Measurements from ENCODE around the gene TFCP2. TPM values are rescaled to one million over a fixed set of nuclear protein-coding genes. Genes with fewer than 3 reads are reported as not detected.
A peak's percentile ranks its signal among the peaks of the same experiment; 100 is the strongest.

The TFCP2 gene
- total and polyA plus RNA-seq, 2 experiments from 2014 or later = 9.0 to 12.4 TPM

- H3K9ac ChIP-seq = peak overlapping the region; percentile 95
- peak; percentile 58 for DNase-seq
- 5% methylated on average over 16 of the region's 16 CpGs for WGBS, 2 experiments (ENCODE audit: low coverage in 1 of 2, low lambda C conversion rate in 2 of 2, missing lambda C conversion rate in 2 of 2)
- H3F3A ChIP-seq (ENCODE audit: insufficient read depth) = peaks cover 13% of the 10 kb centered on the region; the same call in 1 of the 2 replicates
- H3K36me3 ChIP-seq (ENCODE audit: low read depth) = no peaks in the 10 kb centered on the region
- no peaks in the 10 kb centered on the region for H3K9me3 ChIP-seq (ENCODE audit: low read depth)
- peak overlapping the region; percentile 90 for H3K4me3 ChIP-seq
- H4K20me1 ChIP-seq (ENCODE audit: insufficient read depth) = no peaks in the 10 kb centered on the region
- no peaks in the 10 kb centered on the region for H3K27me3 ChIP-seq (replicated peaks; ENCODE audit: insufficient read depth)
- peak overlapping the region; percentile 98 for H2AFZ ChIP-seq
- peaks cover 55% of the 10 kb centered on the region for H3K79me2 ChIP-seq (ENCODE audit: insufficient read depth)
- no peaks in the 10 kb centered on the region for H3K9me2 ChIP-seq (ENCODE audit: insufficient read depth)
- H3K4me2 ChIP-seq (ENCODE audit: unreplicated experiment) = peak overlapping the region; percentile 85
- peak overlapping the region; percentile 99 for H3K27ac ChIP-seq
- H3K4me1 ChIP-seq (ENCODE audit: insufficient read depth) = peaks cover 14% of the 10 kb centered on the region
- in situ Hi-C loops (cut with MboI) = no loop called here
- no peak for TF ChIP-seq EZH2 (IDR thresholded peaks at IDR 0.05; ENCODE audit: insufficient read depth, poor library complexity, severe bottlenecking)
- TF ChIP-seq EZH2phosphoT487 (IDR thresholded peaks at IDR 0.05; ENCODE audit: insufficient read depth, low read depth) = no peak
Observed at GRCh38 chr12:51171884-51172514, 936 bp downstream of the TFCP2 start.

DNA sequence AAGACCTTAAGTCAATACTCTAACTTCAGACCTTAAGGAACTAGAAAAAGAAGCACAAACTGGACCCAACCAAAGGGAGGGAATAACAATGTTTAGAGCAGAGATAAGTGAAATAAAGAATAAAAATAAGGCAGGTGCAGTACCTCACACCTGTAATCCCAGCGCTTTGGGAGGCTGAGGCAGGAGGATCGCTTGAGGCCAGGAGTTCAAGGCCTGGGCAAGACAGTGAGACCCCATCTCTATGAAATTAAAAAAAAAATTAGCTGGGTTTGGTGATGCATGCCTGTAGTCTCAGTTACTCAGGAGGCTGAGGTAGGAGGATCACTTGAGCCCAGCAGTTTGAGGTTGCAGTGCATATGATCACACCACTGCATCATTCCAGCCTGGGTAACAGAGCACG lies 9.1 kb downstream of the TFCP2 start:
- in situ Hi-C loops (cut with MboI) = no loop called here
- no peaks in the 10 kb centered on the region for H3K4me1 ChIP-seq (ENCODE audit: insufficient read depth)
- no peak for TF ChIP-seq EZH2 (IDR thresholded peaks at IDR 0.05; ENCODE audit: insufficient read depth, poor library complexity, severe bottlenecking)
- TF ChIP-seq EZH2phosphoT487 (IDR thresholded peaks at IDR 0.05; ENCODE audit: insufficient read depth, low read depth) = no peak
- H3K4me2 ChIP-seq (ENCODE audit: unreplicated experiment) = no peak overlapping the region
- no peak overlapping the region for H3K4me3 ChIP-seq
- H3K9ac ChIP-seq = no peak overlapping the region
- peaks cover 99% of the 10 kb centered on the region for H3K79me2 ChIP-seq (ENCODE audit: insufficient read depth)
- WGBS, 2 experiments (ENCODE audit: low coverage in 1 of 2, low lambda C conversion rate in 2 of 2, missing lambda C conversion rate in 2 of 2) = 81% methylated on average over 3 of the region's 3 CpGs
- no peak for DNase-seq
- no peaks in the 10 kb centered on the region for H3K36me3 ChIP-seq (ENCODE audit: low read depth)
- no peaks in the 10 kb centered on the region for H3F3A ChIP-seq (ENCODE audit: insufficient read depth)
- no peak overlapping the region for H2AFZ ChIP-seq
- H3K27me3 ChIP-seq (replicated peaks; ENCODE audit: insufficient read depth) = no peaks in the 10 kb centered on the region
- no peaks in the 10 kb centered on the region for H3K9me2 ChIP-seq (ENCODE audit: insufficient read depth)
- no peak overlapping the region for H3K27ac ChIP-seq
- H3K9me3 ChIP-seq (ENCODE audit: low read depth) = no peaks in the 10 kb centered on the region
- H4K20me1 ChIP-seq (ENCODE audit: insufficient read depth) = no peaks in the 10 kb centered on the region

- no peak overlapping the region for H2AFZ ChIP-seq
- H3K4me3 ChIP-seq = no peak overlapping the region
- no peaks in the 10 kb centered on the region for H3K4me1 ChIP-seq (ENCODE audit: insufficient read depth)
- no peak for DNase-seq
- in situ Hi-C loops (cut with MboI) = no loop called here
- H3K27me3 ChIP-seq (replicated peaks; ENCODE audit: insufficient read depth) = no peaks in the 10 kb centered on the region
- H3K4me2 ChIP-seq (ENCODE audit: unreplicated experiment) = no peak overlapping the region
- H3F3A ChIP-seq (ENCODE audit: insufficient read depth) = no peaks in the 10 kb centered on the region
- no peaks in the 10 kb centered on the region for H4K20me1 ChIP-seq (ENCODE audit: insufficient read depth)
- WGBS, 2 experiments (ENCODE audit: low coverage in 1 of 2, low lambda C conversion rate in 2 of 2, missing lambda C conversion rate in 2 of 2) = 98% methylated on average over 6 of the region's 6 CpGs
- peaks cover 98% of the 10 kb centered on the region for H3K79me2 ChIP-seq (ENCODE audit: insufficient read depth)
- H3K27ac ChIP-seq = no peak overlapping the region
- no peaks in the 10 kb centered on the region for H3K36me3 ChIP-seq (ENCODE audit: low read depth)
- H3K9ac ChIP-seq = no peak overlapping the region
- no peaks in the 10 kb centered on the region for H3K9me3 ChIP-seq (ENCODE audit: low read depth)
- H3K9me2 ChIP-seq (ENCODE audit: insufficient read depth) = no peaks in the 10 kb centered on the region
- no peak for TF ChIP-seq EZH2 (IDR thresholded peaks at IDR 0.05; ENCODE audit: insufficient read depth, poor library complexity, severe bottlenecking)
- no peak for TF ChIP-seq EZH2phosphoT487 (IDR thresholded peaks at IDR 0.05; ENCODE audit: insufficient read depth, low read depth)
Observed at GRCh38 chr12:51162217-51162616, 10.7 kb downstream of the TFCP2 start.

DNA sequence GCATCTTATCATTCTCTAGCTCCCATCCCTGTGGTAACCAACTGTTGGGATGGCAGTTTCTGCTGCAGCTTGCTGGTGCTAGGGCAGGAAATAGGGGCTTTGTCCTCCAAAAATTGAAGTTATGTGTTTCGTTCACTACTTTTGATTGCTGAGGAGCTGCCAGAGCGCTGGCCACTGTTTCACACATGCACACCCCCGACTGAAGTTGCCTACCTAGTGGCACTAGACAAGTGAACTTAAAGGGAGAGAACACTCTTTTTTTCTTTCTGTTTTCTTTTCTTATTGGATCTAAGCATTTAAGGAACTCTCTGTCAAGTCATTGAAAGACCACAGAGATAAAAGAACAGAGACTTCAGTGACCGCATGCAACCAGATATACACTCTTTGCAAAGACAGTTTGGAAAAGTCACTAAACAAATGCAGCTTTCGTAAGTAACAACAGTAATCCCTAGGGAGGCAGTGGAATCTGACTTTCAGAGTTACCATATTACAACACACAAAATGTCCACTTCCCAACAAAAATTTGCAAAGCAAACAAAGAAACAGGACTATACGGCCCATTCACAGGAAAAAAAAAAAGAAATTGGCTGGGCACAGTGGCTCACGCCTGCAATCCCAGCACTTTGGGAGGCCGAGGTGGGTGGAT lies 12.0 kb downstream of the TFCP2 start:
- no peak overlapping the region for H2AFZ ChIP-seq
- in situ Hi-C loops (cut with MboI) = no loop called here
- TF ChIP-seq EZH2phosphoT487 (IDR thresholded peaks at IDR 0.05; ENCODE audit: insufficient read depth, low read depth) (no peak), EZH2 (IDR thresholded peaks at IDR 0.05; ENCODE audit: insufficient read depth, poor library complexity, severe bottlenecking) (no peak)
- no peaks in the 10 kb centered on the region for H4K20me1 ChIP-seq (ENCODE audit: insufficient read depth)
- H3K27me3 ChIP-seq (replicated peaks; ENCODE audit: insufficient read depth) = no peaks in the 10 kb centered on the region
- no peak overlapping the region for H3K27ac ChIP-seq
- DNase-seq = peak; percentile 29
- H3K9ac ChIP-seq = no peak overlapping the region
- no peaks in the 10 kb centered on the region for H3K9me2 ChIP-seq (ENCODE audit: insufficient read depth)
- no peaks in the 10 kb centered on the region for H3F3A ChIP-seq (ENCODE audit: insufficient read depth)
- H3K79me2 ChIP-seq (ENCODE audit: insufficient read depth) = peaks cover 98% of the 10 kb centered on the region
- no peak overlapping the region for H3K4me3 ChIP-seq
- H3K4me2 ChIP-seq (ENCODE audit: unreplicated experiment) = no peak overlapping the region
- no peaks in the 10 kb centered on the region for H3K4me1 ChIP-seq (ENCODE audit: insufficient read depth)
- WGBS, 2 experiments (ENCODE audit: low coverage in 1 of 2, low lambda C conversion rate in 2 of 2, missing lambda C conversion rate in 2 of 2) = 81% methylated on average over 8 of the region's 8 CpGs
- H3K9me3 ChIP-seq (ENCODE audit: low read depth) = no peaks in the 10 kb centered on the region
- H3K36me3 ChIP-seq (ENCODE audit: low read depth) = no peaks in the 10 kb centered on the region
